Liver (tissue), 9 donors: ENCODE results near the gene CIBAR2. TPM values are rescaled to one million over a fixed set of nuclear protein-coding genes. Genes with fewer than 3 reads are reported as not detected.

Experiments
- DNase-seq: peaks from one replicate; pipeline ENCODE4 v3.0.0-alpha.2; 2017; ENCODE audit warnings: low spot score
- H3K27ac ChIP-seq, 2 donors: one replicate each; pipeline ENCODE4 v1.7.0; 2013; ENCODE audit warnings: inconsistent platforms in 2 of 2, low read length in 2 of 2, control low read depth in 1 of 2, low read depth in 1 of 2, mild to moderate bottlenecking in 1 of 2
- H3K27me3 ChIP-seq, 4 donors: one replicate each; pipeline versions ENCODE4 v1.6.1 to v1.7.0; 2013; ENCODE audit warnings: low read length in 3 of 4, inconsistent platforms in 1 of 4, mild to moderate bottlenecking in 1 of 4, moderate library complexity in 1 of 4; ENCODE audit not compliant: control insufficient read depth in 4 of 4, insufficient read depth in 4 of 4
- H3K36me3 ChIP-seq, 4 donors: one replicate each; pipeline versions ENCODE4 v1.6.1 to v1.7.0; 2013; ENCODE audit warnings: low read length in 3 of 4, mild to moderate bottlenecking in 3 of 4, low read depth in 1 of 4, moderate library complexity in 1 of 4; ENCODE audit not compliant: control insufficient read depth in 4 of 4, insufficient read depth in 3 of 4
- H3K4me1 ChIP-seq, 4 donors: one replicate each; pipeline versions ENCODE4 v1.6.1 to v1.7.0; 2013; ENCODE audit warnings: low read length in 3 of 4, mild to moderate bottlenecking in 3 of 4, moderate library complexity in 1 of 4; ENCODE audit not compliant: control insufficient read depth in 4 of 4, insufficient read depth in 4 of 4
- H3K4me3 ChIP-seq, 3 donors: one replicate each; pipeline versions ENCODE4 v1.6.1 to v1.7.0; 2013; ENCODE audit warnings: low read length in 3 of 3, control low read depth in 1 of 3, low read depth in 1 of 3, mild to moderate bottlenecking in 1 of 3
- H3K9ac ChIP-seq, 2 donors: one replicate each; pipeline ENCODE4 v1.7.0; 2013; ENCODE audit warnings: low read length in 2 of 2, mild to moderate bottlenecking in 2 of 2, moderate library complexity in 2 of 2, control low read depth in 1 of 2, low read depth in 1 of 2
- H3K9me3 ChIP-seq, 4 donors: one replicate each; pipeline versions ENCODE4 v1.6.1 to v1.7.0; 2013; ENCODE audit warnings: low read length in 3 of 4; ENCODE audit not compliant: control insufficient read depth in 4 of 4
- EGR1 ChIP-seq, 2 donors: IDR thresholded peaks; 2 replicates each; pipeline ENCODE4 v1.6.1; 2016 to 2018; ENCODE audit warnings: antibody characterized with exemption in 2 of 2, low read depth in 2 of 2
- FOXA1 ChIP-seq: IDR thresholded peaks from 2 replicates; pipeline ENCODE4 v1.6.1; 2016; ENCODE audit warnings: antibody characterized with exemption
- FOXA2 ChIP-seq: IDR thresholded peaks from 2 replicates; pipeline ENCODE4 v1.6.1; 2016; ENCODE audit warnings: antibody characterized with exemption
- GABPA ChIP-seq, 2 donors: IDR thresholded peaks in 1 of 2; conservative IDR thresholded peaks in 1 of 2; 2 replicates each; pipeline ENCODE4 v1.6.1; 2016; ENCODE audit warnings: antibody characterized with exemption in 2 of 2, mild to moderate bottlenecking in 1 of 2, moderate library complexity in 1 of 2
- JUND ChIP-seq, 2 donors: IDR thresholded peaks; 2 replicates each; pipeline ENCODE4 v1.6.1; 2016; ENCODE audit warnings: antibody characterized with exemption in 2 of 2
- RXRA ChIP-seq, 2 donors: IDR thresholded peaks; 2 replicates each; pipeline ENCODE4 v1.6.1; 2017 to 2018; ENCODE audit warnings: antibody characterized with exemption in 2 of 2, mild to moderate bottlenecking in 1 of 2
- SP1 ChIP-seq: IDR thresholded peaks from 2 replicates; pipeline ENCODE4 v1.6.1; 2018; ENCODE audit warnings: antibody characterized with exemption, mild to moderate bottlenecking
- YY1 ChIP-seq: IDR thresholded peaks from 2 replicates; pipeline ENCODE4 v1.6.1; 2016; ENCODE audit warnings: antibody characterized with exemption, mild to moderate bottlenecking
- WGBS: extraction: QIAGEN DNeasy Blood & Tissue Kit; methylation state at CpG from one replicate; pipeline ENCODE4 v1.1.7; 2013; 5-methylcytosine and 5-hydroxymethylcytosine counted together
- polyA plus RNA-seq, 2 donors: library from polyadenylated mRNA; stranded (reverse) in 1 of 2; unstranded in 1 of 2; fragments of 200-250 nt in 1 of 2; fragments of >200 nt in 1 of 2; fragmentation: Nextera tagmentation in 1 of 2; extraction: Ambion mirVana in 1 of 2; gene quantifications; one replicate each; pipeline versions ENCODE4 v1.2.1 to v1.2.3, GENCODE V29; 2013 to 2015
- total RNA-seq, 2 donors: library from RNA; depleted of rRNA; stranded (reverse); fragments of >200 nt; gene quantifications; one replicate each; pipeline ENCODE4 v1.2.3, GENCODE V29; 2014
- TF ChIP-seq, protein P1 (sequence below): IDR thresholded peaks from 2 replicates; pipeline ENCODE4 v1.6.1; 2016; ENCODE audit warnings: antibody characterized with exemption
- donor health status: healthy.
- donor health status: healthy.
- donor health status: healthy.
- donor health status: healthy.
- donor health status: healthy.

Gene CIBAR2
- total and polyA plus RNA-seq, 4 donors, result not detected

- TF ChIP-seq YY1 (no peak), GABPA (IDR thresholded peaks at IDR 0.05 in 1 of 2, conservative IDR thresholded peaks at IDR 0.05 in 1 of 2) (no peak), JUND (IDR thresholded peaks at IDR 0.05) (no peak), FOXA1 (no peak)
Observed at GRCh38 chr16:85049706-85050305, 62.5 kb downstream of the CIBAR2 start (continued).

- no peak for TF ChIP-seq SP1
- TF ChIP-seq EGR1 (IDR thresholded peaks at IDR 0.05; ENCODE audit: low read depth in 2 of 2), result no peak
- TF ChIP-seq FOXA2, result no peak
- TF ChIP-seq RXRA (IDR thresholded peaks at IDR 0.05), result no peak
- no peak for TF ChIP-seq GABPA (IDR thresholded peaks at IDR 0.05 in 1 of 2, conservative IDR thresholded peaks at IDR 0.05 in 1 of 2)
- TF ChIP-seq JUND (IDR thresholded peaks at IDR 0.05), result no peak
- TF ChIP-seq, protein P1, sequence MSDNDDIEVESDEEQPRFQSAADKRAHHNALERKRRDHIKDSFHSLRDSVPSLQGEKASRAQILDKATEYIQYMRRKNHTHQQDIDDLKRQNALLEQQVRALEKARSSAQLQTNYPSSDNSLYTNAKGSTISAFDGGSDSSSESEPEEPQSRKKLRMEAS, result no peak
- peaks cover 0 to 3% (median 0%) of the 10 kb centered on the region in 4 donors for H3K4me1 ChIP-seq
- no peaks in the 10 kb centered on the region for H3K36me3 ChIP-seq
- WGBS, result 92% methylated on average over 17 of the region's 17 CpGs
- no peaks in the 10 kb centered on the region for H3K9me3 ChIP-seq
- H3K9ac ChIP-seq, result no peak overlapping the region
- H3K27ac ChIP-seq, result no peak overlapping the region
- DNase-seq, result no peak
- no peaks in the 10 kb centered on the region for H3K27me3 ChIP-seq
- H3K4me3 ChIP-seq, result no peak overlapping the region
Observed at GRCh38 chr16:85048921-85049562, 63.2 kb downstream of the CIBAR2 start.

Other genes starting within 250 kb of the CIBAR2 start
- gene ZDHHC7, start 100.9 kb downstream of the CIBAR2 start, total RNA-seq, result 10 to 100 TPM; 14.5 to 14.9 TPM
- gene ZDHHC7, start 100.9 kb downstream of the CIBAR2 start, polyA plus RNA-seq, result 1 to 10 TPM; 2.5 to 9.7 TPM
- 1 to 10 TPM; 3.9 to 5.9 TPM for gene KIAA0513, start 84.7 kb downstream of the CIBAR2 start, total RNA-seq
- gene KIAA0513, start 84.7 kb downstream of the CIBAR2 start, polyA plus RNA-seq, result 1 to 10 TPM; 1.5 to 1.8 TPM